BE2C (cell line): ENCODE results near the gene SPRN.
"Not testable (repeated sequence)": the region's sequence is repeated elsewhere in the genome, so short reads cannot be mapped to it uniquely, and the experiment has no call there.

Experiments used
- DNase-seq: peaks from one replicate; pipeline ENCODE4 v3.0.0-alpha.2; 2020
- H3K27me3 ChIP-seq: fragments of 250-450 bp; sonication (Bioruptor Pico); 2 replicates; pipeline ENCODE4 v1.5.1; 2020; ENCODE audit warnings: mild to moderate bottlenecking
- H3K36me3 ChIP-seq: fragments of 250-450 bp; sonication (Bioruptor Pico); 2 replicates; pipeline ENCODE4 v1.5.1; 2020; ENCODE audit warnings: mild to moderate bottlenecking
- H3K4me1 ChIP-seq: fragments of 250-450 bp; sonication (Bioruptor Pico); 2 replicates; pipeline ENCODE4 v1.5.1; 2020
- H3K4me3 ChIP-seq: 2 replicates; pipeline ENCODE4 v1.5.1; 2011; ENCODE audit warnings: low read depth, low read length
- H3K9me3 ChIP-seq: fragments of 250-450 bp; sonication (Bioruptor Pico); 2 replicates; pipeline ENCODE4 v1.5.1; 2020
- TF ChIP-seq, protein P1 (sequence below): IDR thresholded peaks from 2 replicates; pipeline ENCODE4 v1.5.1; 2012; ENCODE audit warnings: mild to moderate bottlenecking, low read depth, low read length

Gene SPRN

GRCh38 chr10:133388973-133389818 lies 35.2 kb downstream of the SPRN start:
- DNase-seq = no peak
- no peaks in the 10 kb centered on the region for H3K36me3 ChIP-seq
- no peaks in the 10 kb centered on the region for H3K4me1 ChIP-seq

GRCh38 chr10:133388236-133388972 lies 36.0 kb downstream of the SPRN start:
- H3K4me3 ChIP-seq = no peak overlapping the region
- no peaks in the 10 kb centered on the region for H3K36me3 ChIP-seq
- no peak for DNase-seq
- H3K27me3 ChIP-seq = no peaks in the 10 kb centered on the region
- H3K9me3 ChIP-seq = no peaks in the 10 kb centered on the region
- no peaks in the 10 kb centered on the region for H3K4me1 ChIP-seq
- TF ChIP-seq, protein P1, sequence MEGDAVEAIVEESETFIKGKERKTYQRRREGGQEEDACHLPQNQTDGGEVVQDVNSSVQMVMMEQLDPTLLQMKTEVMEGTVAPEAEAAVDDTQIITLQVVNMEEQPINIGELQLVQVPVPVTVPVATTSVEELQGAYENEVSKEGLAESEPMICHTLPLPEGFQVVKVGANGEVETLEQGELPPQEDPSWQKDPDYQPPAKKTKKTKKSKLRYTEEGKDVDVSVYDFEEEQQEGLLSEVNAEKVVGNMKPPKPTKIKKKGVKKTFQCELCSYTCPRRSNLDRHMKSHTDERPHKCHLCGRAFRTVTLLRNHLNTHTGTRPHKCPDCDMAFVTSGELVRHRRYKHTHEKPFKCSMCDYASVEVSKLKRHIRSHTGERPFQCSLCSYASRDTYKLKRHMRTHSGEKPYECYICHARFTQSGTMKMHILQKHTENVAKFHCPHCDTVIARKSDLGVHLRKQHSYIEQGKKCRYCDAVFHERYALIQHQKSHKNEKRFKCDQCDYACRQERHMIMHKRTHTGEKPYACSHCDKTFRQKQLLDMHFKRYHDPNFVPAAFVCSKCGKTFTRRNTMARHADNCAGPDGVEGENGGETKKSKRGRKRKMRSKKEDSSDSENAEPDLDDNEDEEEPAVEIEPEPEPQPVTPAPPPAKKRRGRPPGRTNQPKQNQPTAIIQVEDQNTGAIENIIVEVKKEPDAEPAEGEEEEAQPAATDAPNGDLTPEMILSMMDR = no peak

More at GRCh38 chr10:133388973-133389818, 35.2 kb downstream of the SPRN start:
- TF ChIP-seq, protein P1 = no peak
- no peaks in the 10 kb centered on the region for H3K27me3 ChIP-seq
- H3K9me3 ChIP-seq = no peaks in the 10 kb centered on the region
- H3K4me3 ChIP-seq = no peak overlapping the region

DNA sequence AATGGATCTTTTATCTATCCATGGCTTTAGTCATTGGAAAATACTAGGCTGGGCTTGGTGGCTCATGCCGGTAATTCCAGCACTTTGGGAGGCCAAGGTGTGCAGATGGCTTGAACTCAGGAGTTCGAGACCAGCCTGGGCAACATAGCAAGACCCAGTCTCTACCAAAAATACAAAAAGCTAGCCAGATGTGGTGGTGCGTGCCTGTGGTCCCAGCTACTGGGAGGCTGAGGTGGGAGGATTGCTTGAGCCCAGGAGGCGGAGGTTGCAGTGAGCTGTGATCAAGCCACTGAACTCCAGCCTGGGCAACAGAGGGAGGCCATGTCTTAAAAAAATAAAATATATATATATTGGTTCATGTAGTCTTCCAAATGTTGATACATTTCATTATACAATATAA lies 37.5 kb downstream of the SPRN start:
- H3K4me1 ChIP-seq, DNase-seq, H3K4me3 ChIP-seq, H3K9me3 ChIP-seq, H3K36me3 ChIP-seq, H3K27me3 ChIP-seq: not testable (repeated sequence)

GRCh38 chr10:133385214-133385613 lies 39.2 kb downstream of the SPRN start:
- TF ChIP-seq, protein P1 = no peak
- Histone ChIP-seq H3K9me3 (no peaks in the 10 kb centered on the region), H3K4me1 (no peaks in the 10 kb centered on the region), H3K27me3 (no peaks in the 10 kb centered on the region), H3K36me3 (no peaks in the 10 kb centered on the region), H3K4me3 (no peak overlapping the region)
- DNase-seq = no peak

- TF ChIP-seq, protein P1 = no peak
These were observed 40.4 kb downstream of the SPRN start for GRCh38 chr10:133384071-133384470.

GRCh38 chr10:133383551-133383950 lies 40.9 kb downstream of the SPRN start:
- DNase-seq = no peak
- TF ChIP-seq, protein P1 = no peak
- no peaks in the 10 kb centered on the region for H3K36me3 ChIP-seq
- no peaks in the 10 kb centered on the region for H3K4me1 ChIP-seq
- no peaks in the 10 kb centered on the region for H3K27me3 ChIP-seq
- H3K4me3 ChIP-seq = no peak overlapping the region
- H3K9me3 ChIP-seq = no peaks in the 10 kb centered on the region

More at GRCh38 chr10:133384071-133384470, 40.4 kb downstream of the SPRN start:
- Histone ChIP-seq H3K4me3 (no peak overlapping the region), H3K27me3 (no peaks in the 10 kb centered on the region), H3K9me3 (no peaks in the 10 kb centered on the region), H3K4me1 (no peaks in the 10 kb centered on the region), H3K36me3 (no peaks in the 10 kb centered on the region)
- no peak for DNase-seq
